ENCODE measurements around the gene PDCD2L. TPM values are rescaled to one million over a fixed set of nuclear protein-coding genes. Genes with fewer than 3 reads are reported as not detected.
A peak's percentile ranks its signal among the peaks of the same experiment; 100 is the strongest.

The PDCD2L gene
- polyA plus RNA-seq, 1 experiment, result 9.3 TPM

DNA sequence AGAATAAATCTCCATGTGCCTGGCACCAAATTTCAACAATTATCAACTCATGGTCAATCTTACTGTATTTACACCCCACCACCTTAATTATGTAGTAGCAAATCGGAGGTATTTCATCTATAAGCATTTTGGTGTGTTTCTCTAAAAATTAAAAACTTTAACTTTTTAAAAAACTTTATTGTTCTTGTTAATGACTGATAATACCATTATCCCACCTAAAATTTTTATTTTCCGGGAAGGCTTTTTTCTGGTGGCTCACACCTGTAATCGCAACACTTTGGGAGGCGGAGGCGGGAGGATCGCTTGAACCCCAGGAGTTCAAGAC is 453 bp upstream of the PDCD2L start:
- Histone ChIP-seq H3K27me3 (ENCODE audit: control insufficient read depth, insufficient read depth, low read length) (no peaks in the 10 kb centered on the region), H3K4me3 (ENCODE audit: low read depth, low read length) (peak overlapping the region; percentile 99), H3K36me3 (ENCODE audit: control insufficient read depth, insufficient read depth, low read length) (peaks cover 13% of the 10 kb centered on the region)
- ChIA-PET POLR2A (no interaction called here), CTCF (interaction anchor here (1.4 kb wide), 1 partner anchor 11 kb away, joined by 3 read pairs; no protein-coding TSS in a partner anchor)
- DNase-seq (ENCODE audit: low read depth), result no peak
- TF ChIP-seq, protein P1, sequence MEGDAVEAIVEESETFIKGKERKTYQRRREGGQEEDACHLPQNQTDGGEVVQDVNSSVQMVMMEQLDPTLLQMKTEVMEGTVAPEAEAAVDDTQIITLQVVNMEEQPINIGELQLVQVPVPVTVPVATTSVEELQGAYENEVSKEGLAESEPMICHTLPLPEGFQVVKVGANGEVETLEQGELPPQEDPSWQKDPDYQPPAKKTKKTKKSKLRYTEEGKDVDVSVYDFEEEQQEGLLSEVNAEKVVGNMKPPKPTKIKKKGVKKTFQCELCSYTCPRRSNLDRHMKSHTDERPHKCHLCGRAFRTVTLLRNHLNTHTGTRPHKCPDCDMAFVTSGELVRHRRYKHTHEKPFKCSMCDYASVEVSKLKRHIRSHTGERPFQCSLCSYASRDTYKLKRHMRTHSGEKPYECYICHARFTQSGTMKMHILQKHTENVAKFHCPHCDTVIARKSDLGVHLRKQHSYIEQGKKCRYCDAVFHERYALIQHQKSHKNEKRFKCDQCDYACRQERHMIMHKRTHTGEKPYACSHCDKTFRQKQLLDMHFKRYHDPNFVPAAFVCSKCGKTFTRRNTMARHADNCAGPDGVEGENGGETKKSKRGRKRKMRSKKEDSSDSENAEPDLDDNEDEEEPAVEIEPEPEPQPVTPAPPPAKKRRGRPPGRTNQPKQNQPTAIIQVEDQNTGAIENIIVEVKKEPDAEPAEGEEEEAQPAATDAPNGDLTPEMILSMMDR (IDR thresholded peaks at IDR 0.05; ENCODE audit: insufficient read depth, low read depth, low read length), result no peak

DNA sequence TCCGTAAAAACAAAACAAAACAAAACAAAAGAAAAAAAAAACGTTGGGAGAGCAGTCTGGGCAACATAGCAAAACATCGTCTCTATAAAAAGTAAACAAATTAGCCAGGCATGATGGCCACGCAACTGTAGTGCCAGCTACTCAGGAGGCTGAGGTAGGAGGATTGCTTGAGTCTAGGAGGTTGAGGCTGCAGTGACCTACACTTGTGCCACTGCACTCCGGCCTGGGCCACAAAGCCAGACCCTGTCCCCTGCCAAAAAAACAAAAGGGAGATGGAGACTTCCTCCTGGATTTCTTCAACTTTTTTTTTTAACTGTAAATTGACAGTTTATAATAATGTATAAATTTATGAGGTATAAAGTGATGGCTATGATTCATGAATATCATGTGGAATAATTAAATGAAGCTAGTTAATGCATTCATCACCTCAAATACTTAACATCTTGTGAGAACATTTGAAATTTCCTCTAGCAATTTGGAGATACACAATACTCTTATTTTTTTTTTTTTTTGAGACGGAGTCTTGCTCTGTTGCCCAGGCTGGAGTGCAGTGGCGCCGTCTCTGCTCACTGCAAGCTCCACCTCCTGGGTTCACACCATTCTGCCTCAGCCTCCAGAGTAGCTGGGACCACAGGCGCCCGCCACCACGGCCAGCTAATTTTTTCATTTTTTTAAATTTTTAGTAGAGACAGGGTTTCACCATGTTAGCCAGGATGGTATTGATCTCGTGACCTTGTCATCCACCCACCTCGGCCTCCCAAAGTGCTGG is 1.9 kb downstream of the PDCD2L start:
- no peak overlapping the region for H3K4me3 ChIP-seq (ENCODE audit: low read depth, low read length)
- TF ChIP-seq, protein P1 (IDR thresholded peaks at IDR 0.05; ENCODE audit: insufficient read depth, low read depth, low read length), result no peak
- no peaks in the 10 kb centered on the region for H3K27me3 ChIP-seq (ENCODE audit: control insufficient read depth, insufficient read depth, low read length)
- peaks cover 3% of the 10 kb centered on the region; the same call in 1 of the 2 replicates for H3K36me3 ChIP-seq (ENCODE audit: control insufficient read depth, insufficient read depth, low read length)
- DNase-seq (ENCODE audit: low read depth), result no peak
- CTCF ChIA-PET, result no interaction called here
- POLR2A ChIA-PET, result no interaction called here

DNA sequence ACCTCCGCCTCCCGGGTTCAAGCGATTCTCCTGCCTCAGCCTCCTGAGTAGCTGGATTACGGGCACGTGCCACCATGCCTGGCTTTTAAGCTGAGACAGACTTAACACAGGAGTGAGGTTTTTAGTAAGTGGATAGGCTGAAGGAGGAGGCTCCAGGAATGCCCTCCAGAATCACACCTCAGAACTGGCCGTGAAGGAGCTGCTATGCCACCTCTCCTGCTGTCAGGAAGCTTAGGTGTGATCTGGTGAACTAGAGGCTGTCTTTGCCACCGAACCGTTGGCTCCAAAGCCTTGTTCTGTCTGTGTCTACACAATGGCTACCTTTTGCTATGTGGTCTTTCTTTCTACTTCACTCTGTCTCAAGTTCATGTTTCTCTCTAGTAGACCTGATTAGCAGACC is 4.2 kb downstream of the PDCD2L start:
- ChIA-PET CTCF (no interaction called here), POLR2A (no interaction called here)
- no peak for DNase-seq (ENCODE audit: low read depth)
- Histone ChIP-seq H3K4me3 (ENCODE audit: low read depth, low read length) (no peak overlapping the region), H3K27me3 (ENCODE audit: control insufficient read depth, insufficient read depth, low read length) (no peaks in the 10 kb centered on the region), H3K36me3 (ENCODE audit: control insufficient read depth, insufficient read depth, low read length) (peaks cover 5% of the 10 kb centered on the region; the same call in 1 of the 2 replicates)
- TF ChIP-seq, protein P1 (IDR thresholded peaks at IDR 0.05; ENCODE audit: insufficient read depth, low read depth, low read length), result no peak

DNA sequence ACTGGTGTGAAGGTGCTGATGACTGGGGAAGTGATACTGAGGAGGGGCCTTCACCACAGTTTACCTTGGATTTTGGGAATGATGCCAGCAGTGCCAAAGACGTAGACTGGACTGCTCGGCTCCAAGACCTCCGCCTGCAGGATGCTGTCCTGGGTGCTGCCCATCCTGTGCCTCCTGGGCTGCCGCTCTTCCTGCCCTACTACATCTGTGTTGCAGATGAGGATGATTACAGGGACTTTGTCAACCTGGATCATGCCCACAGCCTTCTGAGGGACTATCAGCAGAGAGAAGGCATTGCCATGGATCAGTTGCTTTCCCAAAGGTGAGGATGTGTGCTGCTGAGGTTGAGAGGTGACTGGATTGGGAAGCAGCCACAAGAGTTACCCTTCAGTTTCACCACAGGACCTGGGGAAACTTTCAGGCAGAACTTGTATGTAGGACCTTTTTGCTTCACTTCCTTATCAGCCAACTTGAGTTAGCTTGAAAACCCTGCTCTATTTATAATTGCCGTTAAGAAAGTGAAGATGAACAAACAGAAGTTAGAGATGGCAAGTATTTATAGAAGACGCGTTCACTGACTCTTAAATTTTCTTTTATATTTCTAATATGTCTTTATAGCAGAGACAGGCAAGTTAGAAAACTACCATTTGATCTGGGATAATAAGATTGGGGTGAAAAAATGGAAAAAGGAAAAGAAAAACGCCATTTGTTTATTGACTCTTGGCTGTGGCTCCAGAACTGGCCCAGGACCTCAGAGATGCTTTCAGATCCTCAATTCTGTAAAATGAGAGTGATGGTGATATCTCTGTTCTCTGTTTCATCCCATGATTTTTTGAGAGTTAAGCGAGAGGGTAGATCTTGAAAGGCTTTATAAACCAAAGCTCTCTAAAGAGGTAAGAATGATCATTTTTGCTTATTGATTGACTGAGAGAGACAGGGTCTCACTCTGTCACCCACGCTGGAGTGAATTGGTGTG is 5.3 kb downstream of the PDCD2L start:
- TF ChIP-seq, protein P1 (IDR thresholded peaks at IDR 0.05; ENCODE audit: insufficient read depth, low read depth, low read length), result no peak
- CTCF ChIA-PET, result no interaction called here
- Histone ChIP-seq H3K4me3 (ENCODE audit: low read depth, low read length) (no peak overlapping the region), H3K36me3 (ENCODE audit: control insufficient read depth, insufficient read depth, low read length) (peaks cover 5% of the 10 kb centered on the region; the same call in 1 of the 2 replicates), H3K27me3 (ENCODE audit: control insufficient read depth, insufficient read depth, low read length) (no peaks in the 10 kb centered on the region)
- DNase-seq (ENCODE audit: low read depth), result no peak
- POLR2A ChIA-PET, result no interaction called here

DNA sequence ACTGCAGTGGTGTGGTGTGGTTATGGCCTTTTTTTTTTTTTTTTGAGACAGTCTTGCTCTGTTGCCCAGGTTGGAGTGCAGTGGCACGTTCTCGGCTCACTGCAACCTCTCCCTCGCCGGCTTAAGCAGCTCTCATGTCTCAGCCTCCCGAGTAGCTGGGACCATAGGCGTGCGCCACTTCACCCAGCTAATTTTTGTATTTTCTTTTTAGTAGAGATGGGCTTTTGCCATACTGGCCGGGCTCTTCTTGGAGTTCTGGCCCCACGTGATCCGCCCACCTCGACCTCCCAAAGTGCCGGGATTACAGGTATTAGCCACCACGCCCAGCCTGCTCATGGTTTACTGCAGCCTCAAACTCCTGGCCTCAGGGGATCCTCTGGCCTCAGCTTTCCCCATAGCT is 7.0 kb downstream of the PDCD2L start:
- POLR2A ChIA-PET, result no interaction called here
- H3K27me3 ChIP-seq (ENCODE audit: control insufficient read depth, insufficient read depth, low read length), result no peaks in the 10 kb centered on the region
- TF ChIP-seq, protein P1 (IDR thresholded peaks at IDR 0.05; ENCODE audit: insufficient read depth, low read depth, low read length), result no peak
- peaks cover 5% of the 10 kb centered on the region; the same call in 1 of the 2 replicates for H3K36me3 ChIP-seq (ENCODE audit: control insufficient read depth, insufficient read depth, low read length)
- CTCF ChIA-PET, result interaction anchor here (0.6 kb wide), 1 partner anchor 15 kb away, joined by 3 read pairs; no protein-coding TSS in a partner anchor
- DNase-seq (ENCODE audit: low read depth), result no peak
- H3K4me3 ChIP-seq (ENCODE audit: low read depth, low read length), result no peak overlapping the region
